Thymus (tissue), 11 donors: ENCODE results near the gene NXPE1. TPM values are rescaled to one million over a fixed set of nuclear protein-coding genes. Genes with fewer than 3 reads are reported as not detected.

ENCODE experiments used
- DNase-seq, 9 donors: peaks; one replicate each; pipeline ENCODE4 v3.0.0-alpha.2; 2013; ENCODE audit warnings: low spot score in 9 of 9, low read depth in 6 of 9, missing footprints in 1 of 9
- H3K27ac ChIP-seq, 2 donors: one replicate each; pipeline ENCODE4 v1.5.1; 2013; ENCODE audit warnings: control low read depth in 1 of 2, low read depth in 1 of 2, low read length in 1 of 2, mild to moderate bottlenecking in 1 of 2, moderate library complexity in 1 of 2
- H3K27me3 ChIP-seq, 2 donors: one replicate each; pipeline ENCODE4 v1.5.1; 2013; ENCODE audit warnings: low read length in 1 of 2; ENCODE audit not compliant: control insufficient read depth in 2 of 2, insufficient read depth in 1 of 2
- H3K36me3 ChIP-seq, 2 donors: one replicate each; pipeline ENCODE4 v1.5.1; 2013; ENCODE audit warnings: low read length in 1 of 2, mild to moderate bottlenecking in 1 of 2, moderate library complexity in 1 of 2; ENCODE audit not compliant: control insufficient read depth in 2 of 2, insufficient read depth in 2 of 2
- H3K4me1 ChIP-seq, 2 donors: one replicate each; pipeline ENCODE4 v1.5.1; 2013; ENCODE audit warnings: low read length in 2 of 2; ENCODE audit not compliant: control insufficient read depth in 2 of 2, insufficient read depth in 2 of 2
- H3K4me3 ChIP-seq, 2 donors: one replicate each; pipeline ENCODE4 v1.5.1; 2013; ENCODE audit warnings: low read length in 2 of 2, control low read depth in 1 of 2, mild to moderate bottlenecking in 1 of 2
- H3K9me3 ChIP-seq, 2 donors: one replicate each; pipeline ENCODE4 v1.5.1; 2013; ENCODE audit warnings: low read length in 1 of 2, mild to moderate bottlenecking in 1 of 2; ENCODE audit not compliant: control insufficient read depth in 2 of 2, insufficient read depth in 1 of 2
- WGBS: extraction: QIAGEN DNeasy Blood & Tissue Kit; methylation state at CpG from one replicate; pipeline ENCODE4 v1.1.7; 2013; 5-methylcytosine and 5-hydroxymethylcytosine counted together
- polyA plus RNA-seq: library from polyadenylated mRNA; stranded (reverse); fragments of 200-250 nt; gene quantifications from one replicate; pipeline ENCODE4 v1.2.3, GENCODE V29; 2013
- total RNA-seq: library from RNA; stranded (reverse); fragments of 120-200 nt; gene quantifications from one replicate; pipeline ENCODE4 v1.2.4, GENCODE V29; 2013
- donor health status: healthy.

The NXPE1 gene
- total and polyA plus RNA-seq, 2 donors = 0.05 TPM; not detected in 1

DNA sequence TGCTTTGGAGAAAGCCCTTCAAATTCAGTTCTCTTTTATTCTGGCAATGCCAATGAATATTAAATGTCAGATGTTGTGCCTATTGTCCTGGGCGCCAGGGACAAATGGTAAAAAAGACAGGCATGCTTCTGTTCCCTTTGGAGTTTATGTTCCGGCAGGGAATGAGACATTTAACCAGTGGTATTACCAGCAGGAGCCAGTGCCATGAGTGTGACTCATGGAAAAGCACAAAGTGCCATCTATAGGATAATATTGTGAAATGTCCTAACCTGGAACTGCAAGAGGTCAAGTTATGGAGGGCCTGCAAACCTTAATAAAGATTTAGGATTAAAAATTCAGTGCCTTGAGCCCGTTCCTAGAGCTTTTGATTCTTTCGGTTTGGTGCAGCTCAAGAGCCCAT, 80.9 kb downstream of the NXPE1 start:
- no peaks in the 10 kb centered on the region for H3K9me3 ChIP-seq
- no peak overlapping the region for H3K27ac ChIP-seq
- no peaks in the 10 kb centered on the region for H3K4me1 ChIP-seq
- no peak for DNase-seq
- no peaks in the 10 kb centered on the region for H3K36me3 ChIP-seq
- WGBS = 80% methylated on average over 4 of the region's 4 CpGs
- no peaks in the 10 kb centered on the region for H3K27me3 ChIP-seq
- H3K4me3 ChIP-seq = no peak overlapping the region

GRCh38 chr11:114478001-114478410, 81.7 kb downstream of the NXPE1 start:
- 68% methylated on average over 2 of the region's 2 CpGs for WGBS
- Histone ChIP-seq H3K4me3 (no peak overlapping the region), H3K27ac (no peak overlapping the region), H3K9me3 (no peaks in the 10 kb centered on the region), H3K4me1 (no peaks in the 10 kb centered on the region), H3K27me3 (no peaks in the 10 kb centered on the region), H3K36me3 (no peaks in the 10 kb centered on the region)
- no peak for DNase-seq

- H3K4me1 ChIP-seq = no peaks in the 10 kb centered on the region
- no peaks in the 10 kb centered on the region for H3K9me3 ChIP-seq
- no peak for DNase-seq
- 97% methylated on average over 2 of the region's 2 CpGs for WGBS
- H3K27ac ChIP-seq = no peak overlapping the region
- H3K4me3 ChIP-seq = no peak overlapping the region
- H3K36me3 ChIP-seq = no peaks in the 10 kb centered on the region
- H3K27me3 ChIP-seq = no peaks in the 10 kb centered on the region
These were observed 87.0 kb downstream of the NXPE1 start for GRCh38 chr11:114472661-114473060.

Other genes with a start within 250 kb of the NXPE1 start
- 11.5 TPM for gene C11orf71, start 159.4 kb downstream of the NXPE1 start, total RNA-seq
- 22.9 TPM for gene C11orf71, start 159.4 kb downstream of the NXPE1 start, polyA plus RNA-seq
- gene RBM7, start 159.2 kb downstream of the NXPE1 start, total RNA-seq = 35.7 TPM
- 22.7 TPM for gene RBM7, start 159.2 kb downstream of the NXPE1 start, polyA plus RNA-seq
- 39.4 TPM for gene REXO2, start 120.4 kb downstream of the NXPE1 start, total RNA-seq
- gene REXO2, start 120.4 kb downstream of the NXPE1 start, polyA plus RNA-seq = 74.7 TPM
- not detected for gene NXPE4, start 35.9 kb upstream of the NXPE1 start, total RNA-seq
- gene NXPE4, start 35.9 kb upstream of the NXPE1 start, polyA plus RNA-seq = 0.02 TPM
- gene NXPE2, start 118.6 kb upstream of the NXPE1 start, total RNA-seq = 0.05 TPM
- 0.07 TPM for gene NXPE2, start 118.6 kb upstream of the NXPE1 start, polyA plus RNA-seq